GM19395 (cell line): Measurements from ENCODE around the gene ARID5A.

Experiments
- ATAC-seq: cut with Tn5 transposase; IDR thresholded peaks from one replicate; pipeline ENCODE4 v1.9.1; 2021; ENCODE audit warnings: mild to moderate bottlenecking, moderate library complexity; ENCODE audit not compliant: unreplicated experiment

ARID5A gene

DNA sequence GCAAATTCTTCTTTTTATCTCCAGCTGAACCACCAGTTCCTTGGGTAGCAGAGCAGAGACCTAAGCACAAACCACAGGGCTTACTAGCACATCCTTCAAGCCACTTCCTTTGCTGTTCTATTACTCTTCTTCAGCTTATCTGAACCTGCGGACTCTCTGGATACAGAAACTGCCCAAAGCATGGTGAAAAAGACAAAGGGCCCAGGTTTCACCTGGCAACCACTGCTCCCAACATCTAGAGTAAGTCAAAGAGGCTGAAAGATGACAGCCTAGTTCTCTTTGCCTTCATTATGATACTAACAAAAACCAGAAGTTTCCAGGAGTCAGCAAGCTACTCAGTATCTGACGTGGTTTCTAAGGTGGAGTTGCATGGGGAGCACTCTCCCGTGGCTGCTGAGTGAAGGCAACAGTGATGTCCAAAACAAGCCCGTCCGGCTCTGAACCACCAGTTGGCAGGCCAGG is 58.2 kb downstream of the ARID5A start:
- no peak for ATAC-seq

DNA sequence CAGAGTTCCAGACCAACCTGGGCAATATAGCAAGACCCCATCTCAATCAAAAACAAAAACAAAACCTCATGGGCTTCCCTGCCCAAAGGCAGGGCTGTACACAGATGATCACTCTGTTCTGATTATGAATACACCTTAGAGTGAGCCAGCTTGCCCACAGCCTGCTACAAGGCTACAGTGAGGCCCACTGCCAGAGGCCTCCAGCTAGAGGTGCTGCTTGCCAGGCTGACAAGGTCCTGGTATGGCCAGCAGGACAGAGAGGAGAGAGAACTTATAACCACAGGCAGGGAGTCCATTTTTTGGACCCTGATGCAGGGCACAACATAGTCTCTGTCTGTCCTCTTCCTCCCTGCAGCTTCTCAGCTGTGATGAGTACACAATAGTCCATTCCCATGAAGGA is 60.0 kb downstream of the ARID5A start:
- ATAC-seq, result no peak

DNA sequence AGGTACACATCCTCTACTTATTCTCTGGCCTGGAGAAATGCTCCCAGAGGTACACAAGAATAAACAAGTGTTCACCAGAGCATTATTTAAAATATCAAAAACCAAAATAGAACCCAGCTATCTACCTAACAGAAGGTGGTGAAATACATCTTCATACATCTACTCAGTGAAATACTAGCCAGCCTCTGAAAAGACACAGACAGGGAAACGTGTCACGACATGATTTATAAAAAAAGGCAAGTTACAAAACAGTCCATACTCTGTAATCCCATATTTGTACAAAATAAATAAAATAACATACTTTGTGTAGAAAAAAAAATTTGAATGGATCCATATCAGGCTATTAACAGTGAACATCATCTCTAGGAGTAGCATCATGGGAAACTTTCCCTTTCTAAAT is 63.4 kb downstream of the ARID5A start:
- ATAC-seq, result no peak

DNA sequence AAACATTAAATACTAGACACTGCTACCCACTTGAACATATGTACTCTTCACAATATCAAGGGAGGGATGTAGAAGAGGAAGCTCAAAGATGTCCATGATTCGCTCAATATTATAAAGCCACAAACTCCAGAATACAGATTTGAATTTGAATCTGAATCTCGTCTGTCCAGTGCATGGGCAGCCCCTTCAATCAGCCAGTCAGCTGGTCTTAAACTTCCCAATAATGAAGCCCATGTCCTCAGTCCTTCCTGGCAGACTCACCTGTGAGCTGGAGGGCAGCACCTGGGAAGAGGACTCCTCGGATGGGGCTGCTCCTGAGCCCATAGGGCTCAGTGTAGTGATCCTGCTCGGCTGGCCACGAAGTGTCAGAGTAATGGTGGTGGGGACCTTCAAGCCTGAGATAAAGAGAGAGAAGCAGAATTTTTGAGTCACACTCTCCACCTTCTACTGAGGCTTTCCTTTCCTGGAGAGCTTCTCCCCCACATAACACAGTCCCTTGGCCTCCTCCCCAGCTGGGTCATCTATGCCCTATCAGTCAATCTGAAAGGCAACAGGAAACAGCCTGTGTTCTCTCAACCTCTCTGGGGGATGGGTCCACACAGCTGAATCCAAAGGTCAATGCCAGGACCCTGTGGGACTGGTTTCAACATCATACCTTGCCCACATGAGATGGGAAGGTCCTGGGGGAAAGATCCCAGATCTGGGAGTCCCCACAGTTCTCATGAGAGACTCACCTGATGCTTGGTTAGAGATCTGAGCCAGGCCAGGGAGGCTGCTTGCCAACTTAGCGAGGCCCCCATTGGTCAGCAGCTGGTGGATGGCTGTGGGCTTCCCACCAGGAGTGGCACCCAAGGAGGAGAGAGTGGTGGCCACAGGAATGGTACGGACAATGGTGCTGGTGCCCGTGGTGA is 65.1 kb downstream of the ARID5A start:
- ATAC-seq, result no peak
